PFSK-1 (cell line): ENCODE results near the gene GLRX2.

Experiments used
- FOXP2 ChIP-seq: optimal IDR thresholded peaks from 2 replicates; pipeline ENCODE3; 2011; ENCODE audit warnings: borderline replicate concordance, control low read depth, inconsistent platforms; ENCODE audit not compliant: insufficient read depth; ENCODE audit errors: extremely low read length, extremely low read depth
- POLR2AphosphoS5 ChIP-seq: IDR thresholded peaks from 2 replicates; pipeline ENCODE4 v1.6.1; 2012; ENCODE audit warnings: low read depth, mild to moderate bottlenecking, control low read depth, low read length, moderate library complexity
- SIN3A ChIP-seq: IDR thresholded peaks from 2 replicates; pipeline ENCODE4 v1.6.1; 2012; ENCODE audit warnings: mild to moderate bottlenecking, low read length, moderate library complexity, borderline replicate concordance; ENCODE audit not compliant: insufficient read depth
- TAF1 ChIP-seq: IDR thresholded peaks from 2 replicates; pipeline ENCODE4 v1.6.1; 2012; ENCODE audit warnings: low read length, control low read depth, borderline replicate concordance; ENCODE audit not compliant: insufficient read depth
- TF ChIP-seq, protein P1 (sequence below), 2 experiments: IDR thresholded peaks; 2 replicates each; pipeline versions ENCODE4 v1.6.1 to v1.8.0; 2011 to 2012; ENCODE audit warnings: low read depth in 2 of 2, low read length in 2 of 2, control low read depth in 1 of 2, inconsistent platforms in 1 of 2, mild to moderate bottlenecking in 1 of 2, moderate library complexity in 1 of 2; ENCODE audit not compliant: insufficient read depth in 1 of 2

DNA sequence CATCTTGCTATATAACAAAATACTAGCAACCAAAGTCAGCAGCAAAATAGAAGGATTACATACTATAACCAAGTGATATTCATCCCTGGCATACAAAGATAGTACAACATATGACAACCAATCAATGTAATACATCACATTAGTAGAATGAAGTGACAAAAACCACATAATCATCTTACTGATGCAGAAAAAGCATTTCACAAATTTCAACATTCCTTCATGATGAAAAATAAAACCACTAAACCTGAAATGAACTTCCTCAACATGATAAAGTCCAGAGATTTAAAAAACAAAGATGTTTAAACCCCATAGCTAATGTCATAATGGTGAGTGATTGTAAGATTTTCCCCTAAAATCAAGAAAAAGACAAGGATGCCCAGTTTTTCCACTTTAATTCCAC is 27.2 kb downstream of the GLRX2 start:
- TF ChIP-seq POLR2AphosphoS5 = no peak
- TF ChIP-seq, protein P1, sequence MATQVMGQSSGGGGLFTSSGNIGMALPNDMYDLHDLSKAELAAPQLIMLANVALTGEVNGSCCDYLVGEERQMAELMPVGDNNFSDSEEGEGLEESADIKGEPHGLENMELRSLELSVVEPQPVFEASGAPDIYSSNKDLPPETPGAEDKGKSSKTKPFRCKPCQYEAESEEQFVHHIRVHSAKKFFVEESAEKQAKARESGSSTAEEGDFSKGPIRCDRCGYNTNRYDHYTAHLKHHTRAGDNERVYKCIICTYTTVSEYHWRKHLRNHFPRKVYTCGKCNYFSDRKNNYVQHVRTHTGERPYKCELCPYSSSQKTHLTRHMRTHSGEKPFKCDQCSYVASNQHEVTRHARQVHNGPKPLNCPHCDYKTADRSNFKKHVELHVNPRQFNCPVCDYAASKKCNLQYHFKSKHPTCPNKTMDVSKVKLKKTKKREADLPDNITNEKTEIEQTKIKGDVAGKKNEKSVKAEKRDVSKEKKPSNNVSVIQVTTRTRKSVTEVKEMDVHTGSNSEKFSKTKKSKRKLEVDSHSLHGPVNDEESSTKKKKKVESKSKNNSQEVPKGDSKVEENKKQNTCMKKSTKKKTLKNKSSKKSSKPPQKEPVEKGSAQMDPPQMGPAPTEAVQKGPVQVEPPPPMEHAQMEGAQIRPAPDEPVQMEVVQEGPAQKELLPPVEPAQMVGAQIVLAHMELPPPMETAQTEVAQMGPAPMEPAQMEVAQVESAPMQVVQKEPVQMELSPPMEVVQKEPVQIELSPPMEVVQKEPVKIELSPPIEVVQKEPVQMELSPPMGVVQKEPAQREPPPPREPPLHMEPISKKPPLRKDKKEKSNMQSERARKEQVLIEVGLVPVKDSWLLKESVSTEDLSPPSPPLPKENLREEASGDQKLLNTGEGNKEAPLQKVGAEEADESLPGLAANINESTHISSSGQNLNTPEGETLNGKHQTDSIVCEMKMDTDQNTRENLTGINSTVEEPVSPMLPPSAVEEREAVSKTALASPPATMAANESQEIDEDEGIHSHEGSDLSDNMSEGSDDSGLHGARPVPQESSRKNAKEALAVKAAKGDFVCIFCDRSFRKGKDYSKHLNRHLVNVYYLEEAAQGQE (IDR thresholded peaks at IDR 0.05; ENCODE audit: insufficient read depth in 1 of 2, low read depth in 2 of 2, low read length in 2 of 2) = no peak
- TF ChIP-seq TAF1 = no peak
- no peak for TF ChIP-seq FOXP2
- TF ChIP-seq SIN3A = no peak
